HG03520 (cell line): ENCODE measurements around the gene LAMB2.
A peak's percentile ranks its signal among the peaks of the same experiment; 100 is the strongest.

Experiments used
- ATAC-seq: cut with Tn5 transposase; IDR thresholded peaks from one replicate; pipeline ENCODE4 v1.9.1; 2021; ENCODE audit warnings: mild to moderate bottlenecking, moderate library complexity; ENCODE audit not compliant: unreplicated experiment

Gene LAMB2

GRCh38 chr3:49132437-49133225, at the start of gene LAMB2:
LAMB2 (minus strand) TSS chr3:49133050; CDS start chr3:49132867, 183 bp downstream.
- no peak for ATAC-seq

GRCh38 chr3:49181351-49181750, 48.5 kb upstream of the LAMB2 start:
- ATAC-seq, result no peak

- ATAC-seq, result no peak
Observed at GRCh38 chr3:49180116-49180515, 47.3 kb upstream of the LAMB2 start.

- ATAC-seq, result no peak
Observed at GRCh38 chr3:49177073-49177472, 44.2 kb upstream of the LAMB2 start.

DNA sequence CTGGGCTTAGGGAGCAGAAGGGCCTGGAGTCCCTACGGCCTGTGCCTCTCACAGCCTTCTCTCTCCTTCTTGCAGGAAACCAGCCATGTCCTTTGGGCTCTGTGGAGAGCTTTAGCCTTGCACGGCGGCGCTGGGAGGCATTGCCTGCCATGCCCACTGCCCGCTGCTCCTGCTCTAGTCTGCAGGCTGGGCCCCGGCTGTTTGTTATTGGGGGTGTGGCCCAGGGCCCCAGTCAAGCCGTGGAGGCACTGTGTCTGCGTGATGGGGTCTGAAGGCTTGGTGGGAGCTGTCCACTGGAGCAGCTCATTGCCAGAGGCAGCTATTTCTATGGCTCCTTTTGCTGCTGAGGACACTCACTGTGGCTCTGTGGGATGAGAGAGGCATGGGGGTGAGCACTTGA, 42.7 kb upstream of the LAMB2 start:
- ATAC-seq, result no peak

DNA sequence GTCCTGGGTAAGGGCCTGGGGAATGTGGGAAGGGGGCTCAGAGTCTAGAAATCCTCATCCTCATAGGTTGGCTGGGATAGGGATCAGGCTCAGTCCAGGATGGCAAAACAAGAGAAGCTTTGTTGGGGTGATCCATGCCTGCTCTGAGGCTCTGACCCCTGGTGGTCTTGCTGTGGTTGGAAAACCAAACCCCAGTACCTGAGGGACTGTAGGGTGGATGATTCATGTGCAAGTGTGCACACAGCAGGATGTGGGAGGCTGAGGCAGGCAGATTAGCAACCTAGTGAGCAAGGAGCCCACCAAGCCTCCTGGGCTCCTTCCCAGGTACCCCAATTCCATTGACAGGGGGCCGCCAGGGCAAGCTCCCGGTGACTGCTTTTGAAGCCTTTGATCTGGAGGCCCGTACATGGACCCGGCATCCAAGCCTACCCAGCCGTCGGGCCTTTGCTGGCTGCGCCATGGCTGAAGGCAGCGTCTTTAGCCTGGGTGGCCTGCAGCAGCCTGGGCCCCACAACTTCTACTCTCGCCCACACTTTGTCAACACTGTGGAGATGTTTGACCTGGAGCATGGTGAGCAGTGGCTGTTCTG, 41.6 kb upstream of the LAMB2 start:
- ATAC-seq, result no peak

DNA sequence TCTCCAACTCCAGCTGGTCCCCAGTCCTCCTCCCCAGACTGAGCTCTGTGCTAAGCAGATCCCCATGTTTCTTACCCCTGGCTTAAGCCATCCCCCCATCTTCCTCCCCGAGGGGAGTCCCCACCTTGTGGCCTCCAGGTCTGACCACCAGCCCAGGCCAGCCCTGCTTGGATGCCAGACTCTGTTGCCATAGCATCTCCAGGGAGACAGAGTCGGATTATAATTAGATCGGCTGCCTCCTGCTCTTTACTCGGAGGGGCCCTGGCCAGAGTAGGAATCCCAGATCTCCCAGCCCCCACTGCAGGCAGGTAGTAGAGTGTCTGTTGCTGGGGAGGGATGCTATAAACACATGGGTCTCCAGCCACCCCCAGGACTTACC, 40.9 kb upstream of the LAMB2 start:
- ATAC-seq, result no peak

DNA sequence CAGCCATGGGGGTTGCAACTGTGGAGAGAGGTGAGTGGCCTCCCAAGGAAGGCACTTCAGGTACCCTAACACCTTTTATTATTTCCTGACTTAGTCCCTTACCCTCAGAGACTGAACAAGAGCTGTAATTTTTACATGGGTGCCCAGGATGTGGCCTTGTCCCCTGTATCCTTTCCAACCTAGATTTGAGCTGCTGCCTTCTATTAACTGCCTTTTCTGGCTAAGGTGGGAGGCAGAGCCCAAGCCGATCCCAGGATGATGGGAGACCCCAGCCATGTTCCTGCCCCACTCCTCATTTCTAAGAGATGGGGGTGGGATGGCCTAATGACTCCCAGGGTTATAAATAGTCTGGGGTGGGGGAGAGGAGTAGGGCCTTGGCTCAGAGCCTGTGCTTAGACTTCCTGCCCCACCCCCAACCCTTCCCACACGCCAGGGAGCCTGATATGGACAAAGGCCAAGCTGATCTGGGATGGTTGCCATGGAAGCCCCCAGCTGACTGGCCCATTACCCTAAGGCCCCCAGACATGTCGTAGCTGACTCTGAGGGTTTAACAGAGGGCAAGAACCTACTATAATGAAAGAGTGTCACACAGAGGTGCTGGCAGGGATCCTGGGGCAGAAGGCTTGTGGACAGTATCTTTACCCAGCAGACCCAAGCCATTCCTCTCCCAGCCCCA, 40.4 kb upstream of the LAMB2 start:
- no peak for ATAC-seq

- ATAC-seq, result no peak
Observed at GRCh38 chr3:49172551-49173041, 39.7 kb upstream of the LAMB2 start.

DNA sequence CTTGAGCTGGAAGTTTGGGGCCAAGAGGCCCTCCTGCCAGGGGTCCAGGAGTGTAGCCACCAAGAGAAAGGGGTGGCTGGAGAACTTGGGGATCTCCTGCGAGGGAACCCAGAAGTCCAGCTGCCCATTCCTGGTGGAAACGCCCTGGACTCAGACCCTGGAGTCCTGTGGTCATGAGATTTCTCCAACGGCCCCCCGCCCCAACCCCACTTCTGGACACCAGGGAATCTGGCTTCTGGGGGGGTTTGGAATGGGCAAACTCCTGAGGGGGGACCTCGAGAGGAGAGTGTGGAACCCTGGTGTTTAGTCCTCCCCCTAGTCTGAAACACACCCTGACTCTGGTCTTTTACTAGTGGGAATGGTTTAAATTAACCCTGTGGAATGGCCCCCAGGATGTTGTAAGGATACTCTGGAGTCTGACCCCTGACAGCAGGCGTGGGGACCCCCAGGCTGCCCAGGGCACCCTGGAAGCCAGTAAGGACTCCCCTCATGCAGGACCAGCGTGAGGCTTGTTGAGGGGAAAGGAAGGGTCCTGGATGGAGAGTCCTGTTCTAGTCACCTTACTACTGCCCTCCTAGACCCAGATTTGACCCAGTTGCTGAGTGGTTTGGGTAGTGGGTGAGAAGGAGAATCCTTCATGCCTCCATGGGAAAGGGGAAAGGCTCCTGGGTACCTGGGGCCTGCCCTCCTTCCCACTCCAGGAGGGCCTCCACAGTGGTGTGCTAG, 39.1 kb upstream of the LAMB2 start:
- ATAC-seq, result no peak

- peak; percentile 51 for ATAC-seq
Observed at GRCh38 chr3:49171119-49171774, 38.4 kb upstream of the LAMB2 start, which contains the start of gene KLHDC8B. KLHDC8B (plus strand) TSS chr3:49171598; CDS start chr3:49172770, 1,172 bp downstream.

DNA sequence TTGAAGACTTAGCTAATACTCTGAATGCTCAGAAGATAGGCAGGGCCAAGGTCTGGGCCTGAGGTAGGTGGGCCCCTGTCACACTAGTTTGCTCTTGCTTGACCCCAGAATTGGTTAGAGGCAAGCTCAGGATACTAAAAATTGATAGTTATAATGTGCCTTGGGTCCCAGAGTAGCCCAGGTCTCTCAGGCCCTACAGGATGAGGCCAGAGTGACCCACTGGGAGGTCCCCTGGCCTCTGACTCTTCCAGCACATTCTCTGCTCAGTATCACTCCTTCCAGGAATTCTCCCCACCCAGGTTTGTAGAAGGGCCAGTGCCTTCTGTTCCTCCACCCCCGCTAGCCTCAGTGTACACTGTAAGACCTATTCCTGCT, 37.9 kb upstream of the LAMB2 start:
- ATAC-seq, result no peak

GRCh38 chr3:49166752-49167556, 34.1 kb upstream of the LAMB2 start:
- no peak for ATAC-seq

- ATAC-seq, result peak; percentile 65
Observed at GRCh38 chr3:49165771-49166751, 33.2 kb upstream of the LAMB2 start, which contains the start of gene CCDC71. CCDC71 (minus strand) TSS chr3:49166331; CDS start chr3:49164208, 2,123 bp downstream.

DNA sequence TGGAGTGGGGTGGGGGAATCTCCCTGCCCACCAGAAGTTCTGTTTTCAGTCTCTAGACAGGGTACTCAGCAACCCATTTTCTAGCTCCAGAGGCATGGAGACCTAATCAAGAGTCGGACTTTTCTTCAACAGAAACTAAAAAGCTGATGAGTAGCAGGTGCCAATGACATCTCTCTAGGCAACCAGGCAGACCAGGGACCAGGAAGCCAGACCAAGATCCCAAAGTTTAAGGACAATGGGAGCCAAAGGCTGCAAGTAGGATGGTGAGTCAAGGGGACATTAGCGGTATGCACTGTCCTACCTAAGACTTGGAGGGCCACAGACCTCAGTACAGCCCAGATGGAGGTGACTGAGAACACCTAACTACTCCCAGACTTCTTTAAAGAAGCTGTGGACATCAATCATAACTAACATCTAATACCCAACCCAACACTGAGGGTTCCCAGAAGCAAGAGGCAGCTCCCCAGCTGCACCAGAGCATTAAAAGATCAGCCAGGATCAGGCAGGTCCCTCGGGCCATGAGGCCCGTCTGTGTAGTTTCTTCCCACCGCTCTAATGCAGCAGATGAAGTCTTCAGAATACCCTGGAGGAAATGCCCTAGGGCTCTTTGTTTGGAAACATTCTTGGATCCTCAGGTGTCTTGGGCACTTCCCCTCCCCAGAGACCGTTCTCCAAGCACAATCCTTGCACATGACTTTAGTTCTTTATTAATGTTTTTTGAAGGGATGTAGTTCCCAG, 32.3 kb upstream of the LAMB2 start:
- ATAC-seq, result no peak

GRCh38 chr3:49163609-49164008, 30.8 kb upstream of the LAMB2 start:
- no peak for ATAC-seq

DNA sequence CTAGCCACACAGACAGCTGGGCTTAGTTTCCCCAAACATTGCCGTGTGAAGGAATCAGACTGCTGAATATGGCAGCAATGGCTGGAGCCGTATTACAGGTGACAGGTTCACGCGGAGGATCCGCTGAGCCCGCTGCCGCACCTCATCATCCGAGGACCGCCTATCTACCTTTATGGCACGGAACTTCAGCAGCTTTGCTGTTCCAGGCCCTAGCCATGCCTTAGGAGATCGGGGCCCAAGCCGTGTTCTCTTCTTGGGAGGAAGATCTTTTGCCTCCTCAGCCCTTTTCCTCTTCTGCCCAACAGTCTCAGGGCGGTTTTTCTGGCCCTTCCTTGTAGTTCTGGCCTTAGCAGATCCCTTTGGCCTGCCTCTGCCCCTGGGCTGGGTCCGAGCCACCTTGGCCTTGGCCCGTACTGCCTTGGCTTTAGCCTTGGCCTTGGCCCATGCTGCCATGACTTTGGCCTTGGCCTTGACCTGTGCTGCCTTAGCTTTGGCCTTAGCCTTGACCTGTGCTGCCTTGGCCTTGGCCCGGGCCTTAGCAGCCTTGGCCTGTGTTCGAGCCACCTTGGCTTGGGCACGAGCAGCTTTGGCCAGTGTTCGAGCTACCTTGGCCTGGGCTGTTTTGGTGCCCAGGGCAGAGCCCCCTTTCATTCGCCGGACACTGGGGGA, 30.0 kb upstream of the LAMB2 start:
- ATAC-seq, result no peak
